ACC112 (cell line): ENCODE data around the gene THRB.

ENCODE experiments used
- H2AFZ ChIP-seq: fragments of 200-600 bp; sonication (generic); one replicate; pipeline ENCODE4 v1.6.0; 2017; ENCODE audit warnings: antibody characterized with exemption, low read length; ENCODE audit not compliant: unreplicated experiment
- H3K27ac ChIP-seq: fragments of 200-600 bp; sonication (generic); 2 replicates; pipeline ENCODE4 v1.5.1; 2014; ENCODE audit warnings: low read depth, mild to moderate bottlenecking, antibody characterized with exemption, low read length, moderate library complexity
- H3K27me3 ChIP-seq: fragments of 200-600 bp; sonication (generic); 2 replicates; pipeline ENCODE4 v1.6.1; 2014; ENCODE audit warnings: mild to moderate bottlenecking, antibody characterized with exemption, low read length, moderate library complexity, mixed read lengths; ENCODE audit not compliant: insufficient read depth
- H3K36me3 ChIP-seq: fragments of 200-600 bp; sonication (generic); 2 replicates; pipeline ENCODE4 v1.6.1; 2016; ENCODE audit warnings: mild to moderate bottlenecking, antibody characterized with exemption, low read length, moderate library complexity, mixed read lengths; ENCODE audit not compliant: insufficient read depth
- H3K4me1 ChIP-seq: fragments of 200-600 bp; sonication (generic); one replicate; pipeline ENCODE4 v1.6.1; 2016; ENCODE audit warnings: low read length, mixed read lengths; ENCODE audit not compliant: insufficient read depth, unreplicated experiment, control insufficient read depth
- H3K4me3 ChIP-seq: fragments of 200-600 bp; sonication (generic); 2 replicates; pipeline ENCODE4 v1.5.1; 2014; ENCODE audit warnings: mild to moderate bottlenecking, low read depth, low read length
- H3K79me2 ChIP-seq: fragments of 200-600 bp; sonication (generic); one replicate; pipeline ENCODE4 v1.6.0; 2016; ENCODE audit warnings: low read length; ENCODE audit not compliant: control insufficient read depth, unreplicated experiment, insufficient read depth

Gene THRB

GRCh38 chr3:24306518-24306917, 188.1 kb downstream of the THRB start:
- H3K4me1 ChIP-seq, result peaks cover 8% of the 10 kb centered on the region
- no peaks in the 10 kb centered on the region for H3K27me3 ChIP-seq
- no peaks in the 10 kb centered on the region for H3K79me2 ChIP-seq
- H3K36me3 ChIP-seq, result no peaks in the 10 kb centered on the region
- H3K27ac ChIP-seq, result no peak overlapping the region
- H3K4me3 ChIP-seq, result no peak overlapping the region
- no peak overlapping the region for H2AFZ ChIP-seq

DNA sequence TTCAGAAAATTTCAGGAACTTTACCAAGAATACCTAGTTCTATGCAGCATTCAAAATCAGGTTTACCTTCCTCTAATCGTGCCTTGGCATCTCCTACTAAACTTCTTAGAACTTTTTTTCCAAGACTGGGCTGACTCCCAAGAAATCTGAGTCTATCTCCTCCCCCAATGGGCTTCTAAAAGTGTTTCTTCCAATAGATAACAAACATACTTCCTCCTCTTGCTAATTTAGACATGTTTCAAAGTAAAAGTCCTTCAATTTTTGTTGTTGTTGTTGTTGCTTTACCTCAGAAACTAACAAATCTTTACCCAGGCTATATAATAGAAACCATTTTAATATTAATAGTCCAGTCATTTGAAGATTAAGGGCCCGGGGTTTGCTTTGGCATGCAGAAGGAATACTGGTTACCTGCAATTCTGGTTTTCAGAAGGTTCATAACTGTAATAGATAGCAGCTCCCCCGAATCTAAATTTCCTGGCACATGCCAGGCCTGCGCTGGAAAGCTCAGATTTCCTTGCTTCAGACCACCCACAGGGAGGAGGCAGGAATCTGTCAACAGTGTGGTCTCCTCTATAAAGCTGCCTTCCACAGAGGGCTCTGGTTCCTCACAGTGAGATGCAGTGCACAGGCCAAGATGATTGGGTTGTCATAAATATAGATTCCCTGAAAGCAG, 188.7 kb downstream of the THRB start:
- Histone ChIP-seq H3K4me3 (no peak overlapping the region), H3K4me1 (peaks cover 9% of the 10 kb centered on the region), H3K27me3 (no peaks in the 10 kb centered on the region), H3K36me3 (no peaks in the 10 kb centered on the region), H3K79me2 (no peaks in the 10 kb centered on the region), H3K27ac (no peak overlapping the region), H2AFZ (no peak overlapping the region)

GRCh38 chr3:24303057-24303754, 191.4 kb downstream of the THRB start:
- Histone ChIP-seq H3K79me2 (no peaks in the 10 kb centered on the region), H3K27ac (no peak overlapping the region), H3K4me3 (no peak overlapping the region), H3K4me1 (peaks cover 32% of the 10 kb centered on the region), H3K36me3 (no peaks in the 10 kb centered on the region), H2AFZ (no peak overlapping the region), H3K27me3 (no peaks in the 10 kb centered on the region)

DNA sequence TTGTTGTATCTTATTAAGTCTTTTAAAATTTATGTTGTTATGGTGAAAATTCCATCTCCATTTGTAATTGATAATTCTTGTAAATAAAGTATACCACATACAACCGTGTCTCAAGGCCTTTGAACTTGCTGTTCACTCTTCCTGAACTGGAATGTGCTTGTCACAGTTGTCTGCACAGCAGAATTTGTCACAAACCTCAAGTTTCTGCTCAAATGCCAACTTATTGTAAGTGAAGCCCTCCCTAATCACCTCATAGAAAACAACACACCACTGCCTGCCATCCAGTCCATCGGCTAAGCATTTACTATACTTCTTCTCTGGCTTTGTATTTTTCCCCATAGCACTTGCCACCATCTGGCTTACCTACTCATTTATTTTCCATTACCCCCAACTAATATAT, 192.3 kb downstream of the THRB start:
- Histone ChIP-seq H2AFZ (no peak overlapping the region), H3K4me3 (no peak overlapping the region), H3K27me3 (no peaks in the 10 kb centered on the region), H3K4me1 (peaks cover 32% of the 10 kb centered on the region), H3K79me2 (no peaks in the 10 kb centered on the region), H3K36me3 (no peaks in the 10 kb centered on the region), H3K27ac (no peak overlapping the region)

DNA sequence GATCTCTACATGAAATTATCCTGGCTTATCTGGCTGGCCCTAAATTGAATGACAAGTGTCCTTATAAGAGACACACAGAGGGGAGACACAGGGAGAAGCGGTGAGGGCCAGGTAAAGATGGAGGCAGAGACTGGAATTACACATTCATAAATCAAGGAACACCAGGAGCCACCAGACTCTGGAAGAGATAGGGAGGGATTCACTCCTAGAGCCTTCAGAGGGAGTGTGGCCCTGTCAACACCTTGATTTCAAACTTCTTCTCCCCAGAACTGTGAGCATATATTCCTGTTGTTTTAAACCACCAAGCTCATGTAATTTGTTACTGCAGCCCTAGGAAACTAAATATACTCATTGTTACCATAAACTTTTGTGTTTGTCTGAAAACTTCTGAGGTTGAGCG, 193.7 kb downstream of the THRB start:
- peaks cover 29% of the 10 kb centered on the region for H3K4me1 ChIP-seq
- no peak overlapping the region for H3K27ac ChIP-seq
- H2AFZ ChIP-seq, result no peak overlapping the region
- H3K79me2 ChIP-seq, result no peaks in the 10 kb centered on the region
- no peaks in the 10 kb centered on the region for H3K36me3 ChIP-seq
- H3K4me3 ChIP-seq, result no peak overlapping the region
- H3K27me3 ChIP-seq, result no peaks in the 10 kb centered on the region

GRCh38 chr3:24299806-24300626, 194.6 kb downstream of the THRB start:
- no peaks in the 10 kb centered on the region for H3K27me3 ChIP-seq
- peaks cover 24% of the 10 kb centered on the region for H3K4me1 ChIP-seq
- H3K4me3 ChIP-seq, result peak overlapping the region; percentile 31; the same call in 1 of the 2 replicates
- H3K79me2 ChIP-seq, result no peaks in the 10 kb centered on the region
- H3K27ac ChIP-seq, result peak overlapping the region; percentile 69
- no peaks in the 10 kb centered on the region for H3K36me3 ChIP-seq
- H2AFZ ChIP-seq, result peak overlapping the region; percentile 35

GRCh38 chr3:24299246-24299805, 195.3 kb downstream of the THRB start:
- H2AFZ ChIP-seq, result no peak overlapping the region
- H3K27ac ChIP-seq, result peak overlapping the region; percentile 69
- no peaks in the 10 kb centered on the region for H3K27me3 ChIP-seq

DNA sequence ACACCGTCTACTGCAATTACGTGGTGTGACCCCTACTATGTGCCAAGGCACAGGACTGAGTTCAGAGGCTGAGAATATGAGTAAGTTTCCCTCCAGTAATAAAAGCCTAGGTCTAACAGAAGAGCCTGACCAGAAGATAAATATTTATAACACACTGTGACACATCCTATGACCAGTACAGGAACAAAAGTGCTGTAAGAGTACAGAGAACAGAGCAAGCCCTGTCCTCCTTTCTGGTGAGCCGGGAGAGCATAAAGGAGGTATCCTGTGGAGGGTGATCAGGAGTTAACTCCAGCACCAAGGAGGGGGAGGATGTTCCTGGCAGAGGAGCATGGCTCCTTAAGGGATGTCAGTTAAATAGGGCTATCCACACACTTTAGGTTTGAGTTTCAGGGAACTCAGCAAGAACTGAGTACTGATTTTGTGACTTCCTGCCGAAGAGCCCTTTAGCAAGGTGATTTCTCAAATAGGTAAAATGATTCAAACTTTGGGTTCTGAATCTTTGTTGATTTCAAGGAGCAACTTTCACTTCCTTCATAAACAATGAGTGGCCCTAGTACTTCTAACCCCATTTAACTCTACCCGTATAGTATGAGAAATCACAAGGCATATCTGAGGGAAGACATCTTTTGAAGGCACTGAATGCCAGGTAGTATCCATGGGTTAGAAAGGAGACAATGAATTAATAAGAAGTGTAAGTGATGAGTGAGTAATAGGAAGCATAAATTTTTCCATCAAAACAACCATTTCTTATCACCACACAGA, 198.0 kb downstream of the THRB start:
- H3K27me3 ChIP-seq, result no peaks in the 10 kb centered on the region
- H3K79me2 ChIP-seq, result no peaks in the 10 kb centered on the region
- peaks cover 24% of the 10 kb centered on the region for H3K4me1 ChIP-seq
- no peaks in the 10 kb centered on the region for H3K36me3 ChIP-seq
- H3K27ac ChIP-seq, result no peak overlapping the region
- no peak overlapping the region for H2AFZ ChIP-seq
- H3K4me3 ChIP-seq, result no peak overlapping the region

More at GRCh38 chr3:24299246-24299805, 195.3 kb downstream of the THRB start:
- Histone ChIP-seq H3K36me3 (no peaks in the 10 kb centered on the region), H3K79me2 (no peaks in the 10 kb centered on the region), H3K4me3 (no peak overlapping the region), H3K4me1 (peaks cover 24% of the 10 kb centered on the region)

- H3K4me3 ChIP-seq, result no peak overlapping the region
- no peaks in the 10 kb centered on the region for H3K79me2 ChIP-seq
- H2AFZ ChIP-seq, result no peak overlapping the region
- H3K27me3 ChIP-seq, result no peaks in the 10 kb centered on the region
- peaks cover 17% of the 10 kb centered on the region for H3K4me1 ChIP-seq
- no peak overlapping the region for H3K27ac ChIP-seq
- no peaks in the 10 kb centered on the region for H3K36me3 ChIP-seq
Observed at GRCh38 chr3:24294150-24294549, 200.5 kb downstream of the THRB start.

DNA sequence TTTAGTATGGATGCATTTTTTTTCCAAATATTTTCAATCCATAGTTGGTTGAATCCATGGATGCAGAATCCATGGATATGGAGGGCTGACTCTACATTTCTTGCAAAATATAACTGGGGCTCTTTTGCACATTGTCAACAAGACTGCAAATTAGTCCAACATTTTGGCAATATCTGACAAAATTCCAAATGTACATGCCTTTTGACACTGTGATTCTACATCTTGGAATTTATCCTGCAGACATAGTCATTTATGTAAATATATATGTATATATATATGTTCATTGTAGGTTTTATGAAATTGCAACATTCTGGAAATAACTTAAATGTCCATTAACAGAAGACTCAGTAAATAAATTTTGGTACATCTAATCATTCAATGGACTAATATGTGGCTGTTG, 203.0 kb downstream of the THRB start:
- H3K27me3 ChIP-seq, result no peaks in the 10 kb centered on the region
- no peak overlapping the region for H2AFZ ChIP-seq
- no peaks in the 10 kb centered on the region for H3K36me3 ChIP-seq
- no peaks in the 10 kb centered on the region for H3K79me2 ChIP-seq
- H3K4me3 ChIP-seq, result no peak overlapping the region
- peaks cover 12% of the 10 kb centered on the region for H3K4me1 ChIP-seq
- H3K27ac ChIP-seq, result no peak overlapping the region
